Measurements from ENCODE around the gene ZNF385B.

ZNF385B gene

GRCh38 chr2:179559108-179559806 lies 302.2 kb downstream of the ZNF385B start:
- FAIRE-seq (no peak), DNase-seq (ENCODE audit: insufficient read length, low spot score) (no peak)

DNA sequence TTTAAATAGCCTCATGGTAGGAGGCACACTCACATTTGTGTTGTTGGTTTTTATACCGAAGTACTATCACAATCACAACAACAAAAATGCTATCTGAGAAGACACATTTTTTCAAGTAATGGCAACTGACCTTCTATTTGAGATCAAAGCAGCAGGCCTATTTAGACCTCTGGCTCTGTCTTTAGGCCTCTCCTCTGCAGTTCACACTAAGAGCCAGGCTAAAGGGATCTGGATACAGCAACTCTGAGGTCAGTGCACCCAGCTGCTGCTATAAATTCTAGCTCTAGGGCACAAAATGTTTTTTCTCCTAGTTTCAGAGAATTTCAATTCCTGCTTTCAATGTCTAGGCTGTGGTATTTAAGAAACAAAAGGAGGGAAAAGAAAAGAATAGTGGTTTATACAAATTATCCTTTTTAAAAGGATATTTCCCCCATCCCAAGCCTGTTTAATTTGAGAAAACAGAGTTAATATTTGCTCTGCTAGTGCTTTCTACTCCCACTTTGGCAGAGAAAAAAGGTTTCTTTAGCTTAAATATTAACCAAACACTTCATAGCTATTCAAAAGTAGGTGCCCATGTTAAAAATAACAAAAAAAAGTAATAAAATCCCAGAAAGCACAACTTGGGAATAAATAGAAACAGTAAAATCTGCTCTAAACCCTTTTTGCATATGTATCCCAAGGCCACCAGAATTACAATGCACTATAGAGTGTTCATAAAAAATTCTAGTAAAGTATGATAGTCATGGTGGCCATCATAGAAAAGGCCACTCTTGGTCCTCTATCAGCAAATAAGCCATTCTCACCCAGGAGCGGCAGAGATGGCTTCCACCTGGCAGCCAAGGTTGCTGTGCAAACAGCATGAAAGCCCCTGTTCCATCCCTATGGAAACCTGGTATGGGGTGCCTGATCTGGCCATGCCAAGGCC lies 303.1 kb downstream of the ZNF385B start:
- no peak for DNase-seq (ENCODE audit: insufficient read length, low spot score)

DNA sequence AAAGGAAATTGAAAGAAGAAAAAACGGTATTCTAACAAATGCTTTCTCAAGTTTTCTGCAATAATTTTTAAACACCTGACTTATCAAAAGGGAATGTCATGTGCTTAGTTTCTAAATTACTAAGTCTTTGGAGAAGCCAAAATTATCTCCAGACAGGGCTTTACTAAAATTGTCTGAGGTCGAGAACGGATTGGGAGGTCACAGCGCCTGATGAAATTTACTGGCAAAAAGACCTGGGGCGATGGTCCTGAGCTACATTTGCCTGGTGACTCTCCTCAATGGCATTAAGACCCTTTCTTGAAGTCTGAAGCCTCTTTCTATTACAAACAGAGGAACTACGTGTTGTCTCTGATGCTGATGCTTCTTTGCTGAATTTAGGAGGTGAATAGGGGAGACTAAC lies 305.0 kb downstream of the ZNF385B start:
- FAIRE-seq (no peak), DNase-seq (ENCODE audit: insufficient read length, low spot score) (no peak)

More for the DNA sequence above, 303.1 kb downstream of the ZNF385B start:
- no peak for FAIRE-seq

- no peak for DNase-seq (ENCODE audit: insufficient read length, low spot score)
- FAIRE-seq: no peak
Observed at GRCh38 chr2:179555691-179556283, 305.6 kb downstream of the ZNF385B start.

DNA sequence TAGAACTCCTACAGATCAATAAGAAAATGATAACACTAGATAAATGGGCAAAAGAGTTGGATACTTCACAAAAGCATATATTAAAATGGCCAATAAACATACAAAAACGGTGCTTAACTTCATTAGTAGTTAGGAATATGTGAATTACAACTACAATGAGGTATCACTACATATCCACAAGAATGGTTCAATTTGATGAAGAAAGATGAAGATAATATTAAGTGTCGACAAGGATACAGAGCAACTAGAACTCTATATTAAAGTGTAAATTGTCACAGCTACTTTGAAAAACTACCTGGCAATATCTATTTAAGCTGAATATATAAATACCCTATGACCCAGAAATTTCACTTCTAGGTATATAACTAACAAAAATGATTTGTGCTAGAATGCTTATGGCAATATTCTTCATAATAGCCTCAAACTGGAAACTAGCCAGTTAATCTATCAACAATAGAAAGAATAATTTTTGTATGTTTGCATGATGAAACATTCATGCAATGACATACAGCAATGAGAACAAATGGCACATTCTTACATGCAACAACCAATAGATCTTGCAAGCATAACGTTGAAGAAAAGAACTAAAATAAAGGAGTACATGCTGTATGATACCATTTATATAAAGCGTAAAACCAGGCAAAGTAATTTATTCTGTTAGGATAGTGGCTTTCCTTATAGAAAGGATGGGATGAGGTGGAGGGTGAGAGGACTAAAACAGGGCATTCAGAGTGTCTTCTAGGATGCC lies 306.6 kb downstream of the ZNF385B start:
- FAIRE-seq: no peak
- DNase-seq (ENCODE audit: insufficient read length, low spot score): no peak

GRCh38 chr2:179553382-179553781 lies 308.0 kb downstream of the ZNF385B start:
- no peak for DNase-seq (ENCODE audit: insufficient read length, low spot score)
- FAIRE-seq: no peak

- DNase-seq (ENCODE audit: insufficient read length, low spot score) (no peak), FAIRE-seq (no peak)
Observed at GRCh38 chr2:179551539-179552045, 309.8 kb downstream of the ZNF385B start.

GRCh38 chr2:179550849-179551248 lies 310.6 kb downstream of the ZNF385B start:
- DNase-seq (ENCODE audit: insufficient read length, low spot score): no peak
- FAIRE-seq: no peak

- FAIRE-seq (no peak), DNase-seq (ENCODE audit: insufficient read length, low spot score) (no peak)
Observed at GRCh38 chr2:179550214-179550613, 311.2 kb downstream of the ZNF385B start.

GRCh38 chr2:179546656-179547055 lies 314.8 kb downstream of the ZNF385B start:
- FAIRE-seq: no peak
- no peak for DNase-seq (ENCODE audit: insufficient read length, low spot score)

GRCh38 chr2:179545024-179545423 lies 316.4 kb downstream of the ZNF385B start:
- FAIRE-seq: peak; percentile 33
- DNase-seq (ENCODE audit: insufficient read length, low spot score): no peak

- FAIRE-seq: peak; percentile 89
- DNase-seq (ENCODE audit: insufficient read length, low spot score): peak; percentile 45
Observed at GRCh38 chr2:179543361-179543901, 318.0 kb downstream of the ZNF385B start.

- DNase-seq (ENCODE audit: insufficient read length, low spot score) (no peak), FAIRE-seq (no peak)
Observed at GRCh38 chr2:179541586-179541985, 319.8 kb downstream of the ZNF385B start.

GRCh38 chr2:179539124-179539511 lies 322.3 kb downstream of the ZNF385B start:
- FAIRE-seq: no peak
- no peak for DNase-seq (ENCODE audit: insufficient read length, low spot score)

DNA sequence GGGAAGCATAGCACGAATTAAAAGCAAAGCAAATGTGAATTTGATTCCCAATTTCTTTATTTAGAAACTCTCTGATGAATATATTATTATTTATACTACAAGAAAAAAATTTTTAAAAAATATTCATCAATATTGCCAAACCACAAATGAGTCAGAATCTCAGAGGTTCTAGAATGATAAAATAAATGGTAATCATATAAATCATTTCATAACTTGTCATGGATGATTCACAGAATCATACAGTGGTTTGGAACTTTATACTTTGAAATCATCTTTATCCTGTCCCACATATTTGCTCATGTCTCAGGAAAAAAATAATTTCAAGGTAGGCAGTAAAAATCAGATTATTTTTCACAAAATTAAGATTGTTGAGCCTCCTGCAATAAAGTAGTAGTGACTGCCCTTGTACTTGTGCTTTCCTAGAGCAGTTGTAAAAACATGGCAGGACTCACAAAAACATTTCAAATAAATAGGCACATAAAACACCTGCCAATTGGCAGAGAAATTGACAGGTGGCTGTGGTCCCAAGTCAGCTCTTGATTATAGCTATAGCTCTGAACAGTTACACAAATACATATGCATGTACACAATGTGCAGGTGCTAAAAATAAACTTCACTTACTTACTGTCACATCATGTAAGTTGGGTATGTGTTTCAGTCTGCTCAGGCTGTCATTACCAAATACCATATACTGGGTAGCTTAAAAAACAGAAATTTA lies 322.8 kb downstream of the ZNF385B start:
- FAIRE-seq: no peak
- no peak for DNase-seq (ENCODE audit: insufficient read length, low spot score)

DNA sequence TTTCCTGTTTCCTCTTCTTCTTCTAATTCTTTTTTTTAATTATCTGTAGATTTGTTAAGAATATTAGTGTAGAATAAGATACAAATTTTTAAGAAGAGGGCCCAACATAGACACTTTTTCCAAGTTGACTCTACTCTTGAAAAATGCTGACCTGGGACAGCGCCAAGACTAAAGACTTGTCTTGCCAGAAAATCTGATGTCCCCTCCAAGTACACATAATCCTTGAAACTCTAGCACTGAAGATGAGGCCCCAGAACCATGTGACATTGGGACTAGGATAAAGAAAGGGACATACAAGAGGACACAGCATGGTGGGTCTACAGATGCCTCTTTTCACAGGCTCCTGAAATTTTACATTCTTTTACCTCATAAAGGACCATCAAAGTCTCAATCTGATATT lies 325.2 kb downstream of the ZNF385B start:
- FAIRE-seq: no peak

DNA sequence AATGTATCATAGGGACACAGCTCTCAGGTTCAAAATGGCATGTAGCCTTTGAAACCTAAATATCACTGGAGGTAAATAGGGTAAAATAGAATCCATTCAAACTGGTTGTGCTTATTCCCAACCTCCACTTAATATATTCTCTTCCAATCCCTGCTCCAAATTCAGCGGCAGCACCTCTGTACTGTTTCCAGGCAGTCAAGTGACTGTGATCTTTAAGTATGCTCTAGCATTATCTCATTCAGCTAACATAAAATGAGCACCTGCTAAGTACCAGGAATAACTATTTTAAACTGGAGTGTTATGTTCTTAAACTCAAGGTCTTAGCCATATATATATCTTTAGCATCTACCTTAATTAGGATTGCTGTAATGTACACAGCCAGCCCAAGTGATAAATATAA lies 327.5 kb downstream of the ZNF385B start:
- no peak for FAIRE-seq

More for the DNA sequence above, 325.2 kb downstream of the ZNF385B start:
- no peak for DNase-seq (ENCODE audit: insufficient read length, low spot score)

GRCh38 chr2:179532863-179533278 lies 328.5 kb downstream of the ZNF385B start:
- no peak for FAIRE-seq

More for the DNA sequence above, 327.5 kb downstream of the ZNF385B start:
- no peak for DNase-seq (ENCODE audit: insufficient read length, low spot score)

GRCh38 chr2:179528576-179529069 lies 332.8 kb downstream of the ZNF385B start:
- no peak for FAIRE-seq
- no peak for DNase-seq (ENCODE audit: insufficient read length, low spot score)

More at GRCh38 chr2:179532863-179533278, 328.5 kb downstream of the ZNF385B start:
- no peak for DNase-seq (ENCODE audit: insufficient read length, low spot score)
